Iris pigment epithelial cell (primary cell): ENCODE measurements around the gene SUCLG2.

ENCODE experiments used
- DNase-seq: peaks from one replicate; pipeline ENCODE4 v3.0.0-alpha.2; 2011; ENCODE audit warnings: low read depth

SUCLG2 gene, protein sequence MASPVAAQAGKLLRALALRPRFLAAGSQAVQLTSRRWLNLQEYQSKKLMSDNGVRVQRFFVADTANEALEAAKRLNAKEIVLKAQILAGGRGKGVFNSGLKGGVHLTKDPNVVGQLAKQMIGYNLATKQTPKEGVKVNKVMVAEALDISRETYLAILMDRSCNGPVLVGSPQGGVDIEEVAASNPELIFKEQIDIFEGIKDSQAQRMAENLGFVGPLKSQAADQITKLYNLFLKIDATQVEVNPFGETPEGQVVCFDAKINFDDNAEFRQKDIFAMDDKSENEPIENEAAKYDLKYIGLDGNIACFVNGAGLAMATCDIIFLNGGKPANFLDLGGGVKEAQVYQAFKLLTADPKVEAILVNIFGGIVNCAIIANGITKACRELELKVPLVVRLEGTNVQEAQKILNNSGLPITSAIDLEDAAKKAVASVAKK

DNA sequence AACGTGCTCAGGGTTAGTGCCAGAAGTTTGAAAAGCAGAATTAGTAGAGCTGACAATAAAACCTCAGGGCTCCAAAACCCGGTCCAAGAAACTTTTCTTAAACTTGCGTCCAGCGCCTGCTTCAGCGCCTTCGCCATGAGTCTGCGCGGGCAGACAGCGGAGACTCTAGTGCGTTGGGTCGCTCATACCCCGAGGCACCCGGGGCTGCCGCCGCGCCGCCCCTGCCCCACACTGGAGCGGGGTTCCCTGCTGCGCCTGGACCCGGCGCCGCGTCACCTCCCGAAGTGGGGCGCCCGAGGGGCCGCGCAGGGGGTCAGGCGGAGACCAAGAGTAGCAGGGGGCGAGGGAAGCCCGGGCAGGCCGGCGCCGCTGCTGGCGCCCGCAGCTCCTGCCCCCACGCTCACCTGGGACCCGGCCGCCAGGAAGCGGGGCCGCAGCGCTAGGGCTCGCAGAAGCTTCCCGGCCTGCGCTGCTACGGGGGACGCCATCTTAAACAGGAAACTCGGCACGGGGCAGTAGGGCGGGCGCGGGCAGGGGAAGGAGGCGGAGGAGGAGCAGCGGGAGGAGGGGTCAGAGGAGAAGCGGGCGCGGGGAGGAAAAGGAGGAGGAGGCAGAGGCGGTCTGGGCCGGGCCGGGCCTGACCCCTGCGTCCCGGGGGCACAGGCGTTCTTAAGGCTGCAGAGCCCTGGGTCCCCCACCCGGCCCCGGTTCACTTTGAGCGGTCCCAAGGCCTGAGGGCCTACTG lies at the start of gene SUCLG2:
Gene SUCLG2 (minus strand): TSS at position 514 of the 745 bp plus-strand sequence. CDS start 26 bp downstream, at position 488.
- DNase-seq: peak; percentile 88

DNA sequence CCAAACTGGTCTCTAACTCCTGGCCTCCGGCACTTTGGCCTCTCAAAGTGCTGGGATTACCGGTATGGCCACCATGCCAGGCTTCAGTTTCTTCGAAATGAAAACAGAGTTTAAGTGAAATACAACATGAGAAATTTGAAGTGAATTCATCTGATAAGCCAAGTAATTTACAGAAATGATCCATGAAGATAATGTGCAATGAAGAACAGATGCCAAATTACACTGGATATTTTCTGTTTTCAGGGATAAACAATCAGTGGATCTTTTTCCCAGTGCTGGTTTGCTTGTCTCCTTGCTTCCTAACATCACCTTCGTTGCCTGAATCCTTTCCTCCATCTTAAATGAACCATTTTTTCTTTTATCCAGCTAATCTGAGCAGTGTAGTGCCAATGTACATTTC lies 46.2 kb upstream of the SUCLG2 start:
- DNase-seq: no peak

DNA sequence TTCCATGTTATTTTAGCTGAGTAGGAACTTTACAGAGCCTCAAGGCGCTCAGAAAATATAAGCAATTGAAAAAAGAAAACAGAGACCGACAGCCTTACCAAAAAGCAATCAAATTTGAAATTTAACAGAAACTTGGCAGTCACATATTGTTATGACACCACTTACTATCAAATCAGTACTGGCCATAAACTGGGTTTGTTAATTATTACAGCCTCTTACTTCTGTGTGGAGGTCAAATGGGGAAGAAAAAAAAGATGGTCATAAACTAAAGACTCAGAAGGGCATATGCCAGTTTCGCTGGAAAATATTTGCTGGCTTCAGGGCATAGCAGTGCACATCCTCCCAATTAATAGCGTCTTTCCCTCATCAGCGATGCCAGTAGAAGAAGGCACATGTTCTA lies 45.5 kb upstream of the SUCLG2 start:
- no peak for DNase-seq

DNA sequence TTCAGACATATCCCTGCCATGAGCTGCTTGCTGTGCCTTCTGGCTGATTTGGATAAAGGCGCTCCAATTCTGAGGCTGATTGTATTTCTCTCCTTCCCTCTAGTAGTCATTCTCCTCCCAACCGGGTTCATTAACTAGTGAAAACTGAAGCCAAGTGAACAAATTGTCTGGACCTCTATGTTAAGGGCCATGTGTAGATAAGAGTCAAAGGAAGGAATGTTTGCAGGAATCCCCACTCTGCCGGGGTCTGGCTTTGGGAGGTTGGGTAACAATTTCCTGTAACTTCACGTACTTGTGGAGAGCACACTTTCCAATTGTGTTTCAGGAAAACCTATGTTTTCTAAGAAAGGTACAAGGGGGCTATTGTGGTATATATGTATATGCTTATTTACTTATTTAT lies 38.2 kb upstream of the SUCLG2 start:
- peak; percentile 77 for DNase-seq

DNA sequence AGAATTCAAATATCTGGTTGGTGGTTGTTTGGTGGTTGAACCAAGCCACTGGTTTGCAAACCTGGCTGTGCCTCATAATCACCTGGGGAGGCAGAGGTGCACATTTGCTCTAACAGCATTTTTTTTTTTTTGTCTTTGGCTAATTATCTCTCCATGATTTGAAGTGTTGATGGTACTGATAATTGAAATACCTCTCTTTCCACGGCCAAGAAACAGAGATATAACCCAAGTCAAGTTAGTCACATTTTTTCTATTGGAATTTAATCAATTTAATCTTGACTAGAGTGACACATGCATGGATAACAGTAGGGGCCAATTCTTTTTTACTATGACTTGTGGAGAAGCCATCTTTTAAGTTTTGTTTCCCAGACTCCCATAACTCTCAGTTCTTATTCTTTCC lies 37.5 kb upstream of the SUCLG2 start:
- no peak for DNase-seq

DNA sequence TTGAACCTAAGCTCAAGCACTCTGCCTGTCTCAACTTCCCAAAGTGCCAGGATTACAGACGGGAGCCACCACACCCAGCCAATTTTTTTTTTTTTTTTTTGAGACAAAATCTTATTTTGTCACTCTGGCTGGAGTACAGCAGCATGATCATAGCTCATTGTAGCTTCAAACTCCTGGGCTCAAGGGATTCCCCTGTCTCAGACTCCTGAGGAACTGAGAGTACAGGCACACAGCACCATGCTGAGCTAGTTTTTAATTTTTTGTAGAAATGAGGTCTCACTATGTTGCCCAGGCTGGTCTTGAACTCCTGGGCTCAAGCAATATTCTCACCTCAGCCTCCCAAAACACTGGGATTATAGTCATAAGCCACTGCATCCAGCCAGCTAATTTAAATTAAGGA lies 36.8 kb upstream of the SUCLG2 start:
- DNase-seq: no peak

DNA sequence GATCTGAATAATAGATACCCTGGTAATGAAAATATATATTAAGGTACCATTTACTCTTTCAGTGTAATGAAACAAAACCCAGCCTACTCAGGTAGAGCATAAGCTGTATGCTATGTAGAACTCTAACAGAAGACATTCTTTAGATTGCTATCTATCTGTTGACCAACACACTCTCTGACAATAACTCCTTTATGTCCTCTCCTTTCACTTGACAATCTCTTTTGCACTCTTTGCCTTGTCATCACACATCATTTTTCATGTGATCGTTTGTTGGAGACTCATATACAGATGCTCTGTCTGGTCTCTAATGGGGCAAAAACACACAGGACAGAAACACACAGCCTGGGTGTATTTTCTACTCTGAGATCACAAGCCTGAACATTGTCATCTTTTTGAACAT lies 35.4 kb upstream of the SUCLG2 start:
- no peak for DNase-seq

DNA sequence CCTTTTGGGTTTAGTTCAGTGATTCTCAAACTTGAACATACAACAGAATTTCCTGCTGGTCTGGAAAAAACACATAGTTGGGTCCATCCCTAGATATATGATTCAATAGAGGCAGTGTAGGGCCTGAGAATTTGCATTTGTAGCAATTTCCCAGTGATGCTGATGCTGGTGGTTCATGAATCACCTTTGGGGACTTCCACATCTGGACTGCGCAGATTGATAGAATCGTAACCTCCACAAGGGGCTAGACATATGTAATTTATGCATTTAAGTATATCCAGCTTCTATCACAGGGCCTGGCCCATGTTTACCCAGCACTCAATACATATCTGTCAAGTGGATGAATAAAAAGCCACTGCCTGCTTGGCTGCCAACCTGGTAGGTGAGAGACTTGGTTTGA lies 33.8 kb upstream of the SUCLG2 start:
- DNase-seq: no peak

DNA sequence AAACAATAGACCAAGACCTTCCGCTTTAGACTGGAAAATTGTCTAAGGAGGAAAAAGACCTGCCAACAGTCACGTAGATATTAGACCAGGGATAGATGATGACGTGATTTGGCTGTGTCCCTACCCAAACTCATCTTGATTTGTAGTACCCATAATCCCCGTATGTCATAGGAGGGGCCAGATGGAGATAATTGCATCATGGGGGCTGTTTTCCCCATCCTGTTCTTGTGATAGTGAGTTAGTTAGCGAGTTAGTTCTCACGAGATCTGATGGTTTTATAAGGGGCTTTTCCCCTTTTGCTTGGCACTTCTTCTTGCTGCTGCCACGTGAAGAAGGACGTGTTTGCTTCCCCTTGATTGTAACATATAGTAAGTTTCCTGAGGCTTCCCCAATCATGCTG lies 31.7 kb upstream of the SUCLG2 start:
- DNase-seq: no peak

DNA sequence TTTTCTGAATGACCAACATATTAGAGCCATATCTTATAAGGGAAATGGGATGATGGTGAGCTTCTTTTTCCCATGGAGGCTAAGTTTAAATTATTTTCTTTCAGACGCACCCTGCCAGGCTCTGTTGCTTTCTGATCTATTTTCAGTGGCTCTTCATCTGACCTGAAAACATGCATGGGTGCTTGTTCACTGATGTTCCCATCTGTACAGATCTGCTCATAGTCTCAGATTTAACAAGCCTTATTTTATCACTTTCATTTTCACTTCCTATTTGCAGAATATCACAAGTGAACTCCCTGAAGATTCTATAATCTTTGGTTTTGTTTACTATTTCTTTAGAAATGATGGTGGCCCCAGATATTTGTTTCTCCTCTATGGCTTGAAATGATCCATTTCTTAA lies 31.1 kb upstream of the SUCLG2 start:
- peak; percentile 5 for DNase-seq

DNA sequence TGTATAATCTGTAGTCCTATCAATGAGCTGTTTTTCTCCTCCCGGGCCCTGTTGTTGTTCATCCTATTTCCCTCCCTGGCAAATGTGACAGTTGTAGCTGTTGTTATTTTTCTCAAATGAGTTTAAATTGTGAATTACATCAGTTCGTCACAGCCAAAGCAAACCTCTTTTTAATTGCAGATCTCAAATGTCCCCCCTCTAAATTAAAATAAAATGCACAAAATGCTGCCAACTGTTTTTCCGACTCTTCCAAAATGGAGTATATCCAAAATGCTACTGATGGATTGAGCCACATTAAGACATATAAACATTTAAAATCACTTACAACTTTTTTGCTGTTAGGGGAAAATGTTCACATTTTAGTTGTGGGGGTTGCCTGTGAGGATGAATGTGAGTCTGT lies 29.8 kb upstream of the SUCLG2 start:
- DNase-seq: no peak

DNA sequence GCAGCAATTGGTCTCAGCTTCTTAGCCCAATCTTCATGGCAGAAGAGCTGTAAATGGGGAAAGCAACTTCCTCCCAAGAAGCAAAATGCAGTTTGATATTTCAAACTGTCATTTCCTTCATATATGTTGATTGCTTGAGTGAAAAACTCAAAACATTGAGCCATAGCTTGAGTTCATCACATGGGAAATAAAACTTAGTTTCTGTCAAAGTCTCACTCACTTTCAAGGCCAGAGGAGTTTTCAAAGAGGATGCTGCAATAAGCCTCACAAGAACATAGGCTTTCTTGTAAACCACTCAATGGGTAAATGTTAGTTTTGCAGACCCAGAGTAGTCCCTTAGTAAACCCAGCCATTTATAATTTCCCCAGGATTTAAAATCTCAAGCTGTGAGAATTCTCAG lies 29.1 kb upstream of the SUCLG2 start:
- DNase-seq: no peak

DNA sequence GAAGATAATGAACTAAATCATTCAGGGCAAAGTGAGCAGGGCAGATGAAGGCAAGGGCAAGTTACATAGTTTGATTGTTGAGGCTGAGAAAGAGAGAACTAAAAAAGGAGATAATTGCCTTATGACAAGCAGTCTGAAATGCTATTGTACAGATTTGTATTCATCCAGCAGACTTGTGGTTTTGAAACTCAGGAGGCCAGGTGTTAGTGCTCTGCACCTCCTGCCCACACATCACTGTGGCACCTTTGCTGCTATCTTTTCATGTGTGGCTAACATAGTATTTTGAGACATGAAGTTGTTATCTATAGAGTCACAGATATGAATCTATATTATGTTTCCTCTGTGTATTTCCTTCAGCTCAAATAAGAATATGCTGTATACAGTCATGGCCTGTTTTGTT lies 24.3 kb upstream of the SUCLG2 start:
- no peak for DNase-seq

DNA sequence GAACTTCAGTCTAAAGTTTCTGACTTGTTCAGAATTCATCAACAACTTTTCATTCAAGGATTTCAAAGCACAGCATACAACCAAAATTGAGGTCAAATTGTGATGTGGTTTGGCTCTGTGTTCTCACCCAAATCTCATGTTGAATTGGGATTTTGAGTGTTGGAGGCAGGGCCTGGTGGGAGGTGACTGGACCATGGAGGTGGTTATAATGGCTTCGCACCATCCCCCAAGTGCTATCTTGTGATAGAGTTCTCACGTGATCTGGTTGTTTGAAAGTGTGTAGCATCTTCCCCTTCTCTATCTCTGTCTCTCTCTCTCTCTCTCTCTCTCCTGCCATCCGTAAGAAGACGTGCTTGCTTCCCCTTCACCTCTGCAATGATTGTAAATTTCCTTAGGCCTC lies 19.6 kb upstream of the SUCLG2 start:
- DNase-seq: no peak

DNA sequence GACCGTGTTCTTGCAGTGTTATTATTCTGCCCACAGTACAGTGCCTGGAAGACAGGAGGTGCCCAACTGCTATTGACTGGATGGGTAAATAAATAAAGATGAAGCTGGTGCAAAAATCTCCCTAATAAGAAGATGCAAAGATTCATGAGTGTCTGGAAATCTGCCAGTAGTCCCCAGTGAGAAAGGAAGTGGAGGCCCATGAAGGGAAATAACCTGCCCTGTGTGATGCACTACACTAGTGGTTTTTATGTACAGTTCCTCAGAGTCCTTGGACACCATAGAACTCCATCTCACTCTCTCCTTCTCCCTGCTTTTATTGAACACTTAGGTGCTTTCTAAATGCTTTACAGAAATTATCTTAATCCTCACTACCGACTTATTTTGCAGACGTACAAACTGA lies 8.3 kb upstream of the SUCLG2 start:
- DNase-seq: no peak

DNA sequence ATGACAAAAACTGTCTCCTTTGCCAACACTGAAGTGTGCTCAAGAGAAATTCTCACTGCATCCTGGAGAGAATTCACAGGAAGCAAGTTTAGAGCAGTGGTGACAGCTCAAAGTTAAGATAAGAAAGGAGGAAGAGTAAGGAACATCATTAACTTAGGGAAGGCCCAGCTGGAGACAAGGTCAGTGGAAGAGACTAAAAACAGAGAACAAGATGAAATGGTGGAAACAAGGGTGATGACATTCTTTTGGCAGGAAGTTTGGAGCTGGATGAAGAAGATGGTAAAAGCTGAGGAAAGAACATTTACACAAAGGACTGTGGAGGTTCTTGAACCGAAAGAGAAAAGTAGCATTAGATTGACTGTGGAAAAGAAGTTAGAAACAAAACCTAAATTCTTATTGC lies 6.7 kb upstream of the SUCLG2 start:
- DNase-seq: no peak

DNA sequence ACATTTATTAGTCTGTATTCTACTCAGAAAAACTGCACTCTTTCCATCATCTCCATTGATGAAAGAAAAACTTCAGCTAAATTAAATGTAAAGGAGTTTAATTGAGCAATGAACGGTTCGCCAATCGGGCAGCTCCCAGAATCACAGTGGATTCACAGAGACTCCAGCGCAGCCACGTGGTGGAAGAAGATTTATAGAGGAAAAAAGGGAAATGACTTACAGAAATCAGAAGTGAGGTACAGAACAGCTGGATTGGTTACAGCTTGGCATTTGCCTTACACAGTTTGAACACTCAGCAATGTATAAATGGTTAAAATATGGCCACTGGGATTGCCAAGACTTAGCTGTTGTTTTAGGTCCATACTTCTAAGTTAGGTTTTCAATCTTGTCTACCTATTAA lies 2.8 kb upstream of the SUCLG2 start:
- DNase-seq: no peak

DNA sequence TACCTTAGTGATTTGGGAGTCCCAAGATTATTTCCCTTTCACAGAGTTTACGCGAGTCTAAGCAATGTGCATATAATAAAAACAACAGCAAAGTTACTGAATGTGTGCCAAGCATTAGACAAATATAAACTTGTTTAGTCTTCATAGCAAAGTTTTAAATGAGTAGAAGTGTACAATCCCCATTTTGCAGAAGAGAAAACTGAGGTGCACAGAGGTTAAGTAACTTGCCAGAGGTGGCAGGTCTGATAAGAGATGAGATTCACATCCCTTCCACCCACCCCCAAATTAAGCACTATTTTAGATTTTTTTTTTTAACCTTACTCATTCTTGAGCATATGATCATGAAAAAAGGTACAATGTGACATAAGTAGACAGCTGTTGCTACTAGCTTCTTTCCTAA lies 2.2 kb upstream of the SUCLG2 start:
- no peak for DNase-seq

DNA sequence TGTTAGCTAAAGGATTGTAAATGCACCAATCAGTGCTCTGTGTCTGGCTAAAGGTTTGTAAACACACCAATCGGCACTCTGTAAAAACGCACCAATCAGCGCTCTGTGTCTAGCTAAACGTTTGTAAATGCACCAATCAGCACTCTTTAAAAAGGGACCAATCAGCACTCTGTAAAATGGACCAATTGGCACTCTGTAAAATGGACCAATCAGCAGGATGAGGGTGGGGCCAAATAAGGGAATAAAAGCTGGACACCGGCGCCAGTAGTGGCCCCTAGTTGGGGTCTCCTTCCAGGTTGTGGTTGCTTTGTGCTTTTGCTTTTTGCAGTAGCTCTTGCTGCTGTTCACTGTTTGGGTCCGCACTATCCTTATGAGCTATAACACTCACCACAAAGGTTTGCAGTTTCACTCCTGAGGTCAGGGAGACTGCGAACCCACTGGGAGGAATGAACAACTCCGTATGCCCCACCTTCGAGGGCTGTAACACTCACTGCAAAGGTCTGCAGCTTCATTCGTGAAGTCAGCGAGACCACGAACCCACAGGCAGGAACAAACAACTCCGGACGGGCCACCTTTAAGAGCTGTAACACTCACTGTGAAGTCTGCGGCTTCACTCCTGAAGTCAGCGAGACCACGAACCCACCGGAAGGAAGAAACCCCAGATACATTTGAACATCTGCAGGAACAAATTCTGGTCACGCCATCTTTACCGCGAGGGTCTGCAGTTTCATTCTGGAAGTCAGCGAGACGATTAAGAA lies 1.1 kb upstream of the SUCLG2 start:
- DNase-seq: no peak

DNA sequence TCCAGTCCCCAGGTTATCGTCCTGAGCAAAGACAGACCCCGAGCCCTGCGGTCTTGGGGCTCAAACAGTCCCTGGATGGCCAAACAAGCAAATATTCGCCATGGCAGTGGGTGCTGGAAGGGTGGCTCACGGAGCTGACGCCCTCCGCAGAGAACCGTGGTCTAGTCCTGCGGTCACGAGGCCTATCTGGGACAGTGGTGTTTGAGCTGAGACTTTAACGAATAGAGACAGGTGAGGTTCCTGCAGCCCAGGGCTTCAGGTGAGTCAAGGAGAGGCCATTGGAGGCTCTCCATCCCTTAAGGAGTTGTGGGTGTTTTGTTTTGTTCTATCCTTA lies 399 bp upstream of the SUCLG2 start:
- DNase-seq: no peak

DNA sequence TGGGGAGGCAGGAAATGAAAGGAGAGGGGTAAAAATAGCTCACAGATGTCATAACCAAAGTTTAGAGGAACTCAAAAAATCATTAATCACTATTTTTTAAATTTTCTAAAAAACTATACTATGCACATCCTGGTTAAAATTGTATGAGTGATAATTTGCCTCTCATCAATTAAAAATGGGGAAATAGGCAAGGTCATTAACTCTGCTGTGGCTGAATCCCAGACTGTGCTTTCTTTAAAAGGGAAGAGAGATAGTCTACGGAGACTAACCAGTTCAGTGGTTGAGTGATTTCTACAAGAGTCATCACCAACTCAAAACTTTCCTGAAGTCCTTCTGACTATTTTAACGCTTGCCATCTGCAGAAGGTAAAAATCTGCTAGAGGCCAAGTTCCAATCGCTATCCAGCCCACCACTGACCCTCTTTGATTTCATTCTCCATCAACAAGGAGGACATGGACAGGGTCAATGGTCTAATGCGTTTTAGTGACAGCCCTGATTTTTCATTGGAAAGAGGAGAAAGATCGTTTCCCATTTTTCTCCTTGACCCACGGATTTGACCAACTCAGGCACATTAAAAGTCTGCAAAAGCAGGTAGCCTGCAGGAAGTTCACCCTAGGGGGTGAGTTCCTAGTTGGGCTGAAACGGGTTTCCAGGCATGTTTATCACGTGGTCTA lies 850 bp downstream of the SUCLG2 start:
- peak; percentile 28 for DNase-seq

DNA sequence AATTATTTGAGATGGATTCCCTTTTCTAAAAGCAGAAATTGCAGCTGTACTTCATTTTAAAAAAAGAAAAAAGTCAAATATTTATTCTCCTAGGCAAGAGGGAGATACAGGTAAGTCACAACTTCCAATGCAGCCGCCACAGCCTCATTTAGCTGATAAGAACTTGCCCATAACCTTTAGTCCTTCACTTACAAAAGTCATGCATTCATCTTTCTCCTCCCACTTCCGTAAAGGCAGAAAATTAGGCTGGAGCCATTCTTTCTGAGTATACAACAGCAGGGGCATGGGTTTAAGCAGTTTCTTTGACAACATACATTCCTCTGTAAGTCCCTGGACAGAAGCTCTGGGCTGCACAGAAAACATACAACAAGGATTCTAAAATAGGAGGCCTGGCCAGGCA lies 4.3 kb downstream of the SUCLG2 start:
- peak; percentile 26 for DNase-seq
